Endometrium (tissue), 2 donors: ENCODE measurements around the gene GAB2.

ENCODE experiments used
- FAIRE-seq: peaks from 2 replicates; lab custom pipeline; 2012; peaks lifted over from hg19 to GRCh38; lab: Jason Lieb, UNC
- donor health status: control.
- donor health status: control.

GAB2 gene

GRCh38 chr11:78340530-78340929 is 77.1 kb downstream of the GAB2 start:
- FAIRE-seq = no peak

GRCh38 chr11:78339945-78340344 is 77.7 kb downstream of the GAB2 start:
- FAIRE-seq = no peak

- no peak for FAIRE-seq
These were observed 78.1 kb downstream of the GAB2 start for GRCh38 chr11:78339483-78339882.

GRCh38 chr11:78338702-78339101 is 78.9 kb downstream of the GAB2 start:
- no peak for FAIRE-seq

GRCh38 chr11:78338138-78338537 is 79.5 kb downstream of the GAB2 start:
- no peak for FAIRE-seq

- no peak for FAIRE-seq
These were observed 80.1 kb downstream of the GAB2 start for GRCh38 chr11:78337554-78337924.

GRCh38 chr11:78336877-78337553 is 80.6 kb downstream of the GAB2 start:
- FAIRE-seq = no peak

GRCh38 chr11:78334109-78334508 is 83.5 kb downstream of the GAB2 start:
- FAIRE-seq = no peak

GRCh38 chr11:78332872-78333271 is 84.7 kb downstream of the GAB2 start:
- FAIRE-seq = no peak

GRCh38 chr11:78332174-78332866 is 85.3 kb downstream of the GAB2 start:
- no peak for FAIRE-seq

GRCh38 chr11:78331711-78332110 is 85.9 kb downstream of the GAB2 start:
- FAIRE-seq = no peak

- no peak for FAIRE-seq
These were observed 87.3 kb downstream of the GAB2 start for GRCh38 chr11:78330361-78330760.

GRCh38 chr11:78327945-78328344 is 89.7 kb downstream of the GAB2 start:
- no peak for FAIRE-seq

- no peak for FAIRE-seq
These were observed 92.3 kb downstream of the GAB2 start for GRCh38 chr11:78325274-78325781.

- FAIRE-seq = no peak
These were observed 94.3 kb downstream of the GAB2 start for GRCh38 chr11:78323363-78323762.

GRCh38 chr11:78319453-78319955 is 98.1 kb downstream of the GAB2 start:
- peak; percentile 85 for FAIRE-seq

- FAIRE-seq = peak; percentile 8
These were observed 99.1 kb downstream of the GAB2 start for GRCh38 chr11:78318321-78319114.

GRCh38 chr11:78315724-78316123 is 101.9 kb downstream of the GAB2 start:
- no peak for FAIRE-seq

- no peak for FAIRE-seq
These were observed 102.9 kb downstream of the GAB2 start for GRCh38 chr11:78314762-78315161.

GRCh38 chr11:78313898-78314297 is 103.7 kb downstream of the GAB2 start:
- FAIRE-seq = no peak

- FAIRE-seq = no peak
These were observed 104.3 kb downstream of the GAB2 start for GRCh38 chr11:78313181-78313795.

- FAIRE-seq = no peak
These were observed 104.9 kb downstream of the GAB2 start for GRCh38 chr11:78312712-78313111.
